Measurements from ENCODE around the gene MYPN.

MYPN gene

GRCh38 chr10:68096913-68097516 is 12.3 kb upstream of the MYPN start:
- DNase-seq = no peak

DNA sequence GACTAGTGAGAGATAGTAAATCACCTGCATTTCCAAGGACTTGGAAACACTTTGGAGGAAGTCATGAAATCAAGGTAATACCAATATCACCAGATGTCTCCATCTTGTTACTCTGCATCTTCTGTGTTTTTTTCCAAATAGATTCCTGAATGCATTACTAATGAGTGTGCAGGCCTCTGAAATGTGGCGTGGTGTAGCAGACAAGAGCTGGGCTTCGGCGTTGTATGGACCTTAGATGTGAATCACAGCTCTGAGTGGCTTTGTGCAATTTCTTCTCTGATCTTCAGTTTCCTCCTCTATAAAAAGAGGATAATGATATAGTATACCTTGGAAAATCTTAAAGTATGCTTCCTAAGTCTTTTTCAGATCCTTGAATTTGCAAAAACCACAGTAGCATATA is 9.6 kb upstream of the MYPN start:
- DNase-seq = no peak

GRCh38 chr10:68101066-68101465 is 8.2 kb upstream of the MYPN start:
- DNase-seq = no peak

- DNase-seq = no peak
Observed at GRCh38 chr10:68103261-68103878, 5.9 kb upstream of the MYPN start.

DNA sequence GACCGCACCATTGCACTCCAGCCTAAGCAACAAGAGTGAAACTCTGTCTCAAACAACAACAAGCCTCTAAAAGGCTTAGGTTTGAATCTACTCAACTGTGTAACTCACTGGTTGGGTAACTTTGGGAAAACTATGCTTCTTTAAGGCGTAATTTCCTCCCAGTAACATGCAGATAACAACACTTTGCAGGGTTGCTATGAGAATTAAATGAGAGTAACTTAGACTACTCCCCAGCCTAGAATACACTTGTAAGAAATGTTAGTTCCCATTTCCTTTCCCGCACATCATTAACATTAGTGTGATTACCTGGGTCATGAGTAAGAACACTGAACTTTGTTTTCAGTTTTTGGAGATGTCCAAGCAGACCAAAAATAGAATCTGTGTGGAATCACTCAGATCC is 5.4 kb upstream of the MYPN start:
- no peak for DNase-seq

GRCh38 chr10:68105820-68106219 is 3.5 kb upstream of the MYPN start:
- no peak for DNase-seq

DNA sequence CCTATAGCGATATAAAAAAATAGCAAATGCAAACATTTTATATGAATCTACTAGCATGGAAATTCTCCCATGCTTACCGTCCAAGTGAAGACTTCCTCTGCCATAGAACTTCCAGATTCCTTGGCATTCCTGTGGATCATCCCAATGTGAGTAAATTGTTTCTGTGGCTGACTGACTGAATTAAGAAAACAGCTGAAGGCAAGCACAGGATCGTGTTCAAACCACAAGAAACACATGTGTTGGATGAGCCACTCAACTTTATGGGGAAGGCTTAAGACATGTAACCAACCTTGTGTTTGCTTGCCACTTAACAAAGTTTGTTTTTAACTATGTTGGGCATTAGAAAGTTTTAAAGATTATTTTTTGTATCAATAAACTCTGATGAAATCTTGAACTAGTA is 2.6 kb upstream of the MYPN start:
- DNase-seq = no peak

- DNase-seq = no peak
Observed at GRCh38 chr10:68107651-68108050, 1.6 kb upstream of the MYPN start.

- DNase-seq = no peak
Observed at GRCh38 chr10:68108051-68108450, 1.2 kb upstream of the MYPN start.

- no peak for DNase-seq
Observed at GRCh38 chr10:68108653-68109052, 635 bp upstream of the MYPN start.

DNA sequence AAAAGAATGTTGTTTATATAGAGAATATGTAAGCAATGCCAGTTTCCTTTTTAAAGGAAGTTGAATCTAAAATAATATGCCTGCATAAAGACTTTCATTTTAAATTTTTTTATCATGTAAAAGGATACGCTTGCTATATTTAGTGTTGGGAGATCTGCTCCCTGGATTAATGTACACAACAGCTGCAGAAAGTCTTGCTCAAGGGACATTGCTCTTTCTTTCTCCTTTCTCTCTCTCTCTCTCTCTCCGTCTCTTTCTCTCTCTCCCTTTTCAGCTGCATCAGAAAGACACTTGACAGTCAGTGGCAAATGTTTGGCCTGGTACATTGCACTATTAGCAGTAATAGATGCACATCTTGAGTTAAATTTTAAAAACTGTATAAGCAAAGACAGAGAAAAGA is 739 bp downstream of the MYPN start:
- no peak for DNase-seq

DNA sequence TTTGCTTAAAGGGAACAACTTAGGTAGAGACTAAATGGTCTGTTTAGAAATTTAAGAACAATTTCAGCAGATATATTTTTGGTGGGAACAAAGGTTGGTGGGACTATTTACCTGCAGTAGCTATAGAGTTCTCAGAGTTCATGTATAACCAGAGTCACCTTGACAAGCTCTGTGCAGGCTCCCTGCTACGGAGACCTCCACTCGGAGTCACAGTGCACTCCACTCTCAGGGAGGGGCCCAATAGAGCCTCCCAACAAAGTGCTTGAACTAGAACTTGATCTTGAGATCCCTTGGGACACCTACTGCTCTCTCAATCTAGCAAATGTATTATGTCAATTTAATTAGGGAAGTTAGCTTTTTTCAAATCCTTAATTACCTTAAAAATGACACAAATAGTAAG is 2.3 kb downstream of the MYPN start:
- DNase-seq = no peak

DNA sequence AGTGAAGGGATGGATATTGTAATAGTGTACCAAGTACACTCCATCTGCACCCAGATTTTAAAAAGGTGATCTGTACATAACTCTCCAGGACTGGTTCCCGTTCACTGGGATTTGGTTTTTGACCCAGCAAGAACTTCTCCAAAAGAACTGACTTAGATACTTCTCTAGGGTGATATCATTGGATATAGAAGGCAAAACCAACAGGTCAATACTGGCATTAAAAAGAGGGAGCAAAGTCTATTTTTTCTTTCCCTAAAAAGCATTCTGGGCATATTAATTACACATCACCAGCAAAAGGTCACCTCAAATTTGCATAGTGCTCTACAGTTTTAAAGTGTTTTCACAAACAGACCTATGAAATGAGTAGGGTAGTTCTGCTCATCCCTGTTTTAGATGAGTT is 3.5 kb downstream of the MYPN start:
- peak in 1 of 2 experiments; percentile 17 for DNase-seq

GRCh38 chr10:68118657-68119056 is 9.4 kb downstream of the MYPN start:
- DNase-seq = no peak

DNA sequence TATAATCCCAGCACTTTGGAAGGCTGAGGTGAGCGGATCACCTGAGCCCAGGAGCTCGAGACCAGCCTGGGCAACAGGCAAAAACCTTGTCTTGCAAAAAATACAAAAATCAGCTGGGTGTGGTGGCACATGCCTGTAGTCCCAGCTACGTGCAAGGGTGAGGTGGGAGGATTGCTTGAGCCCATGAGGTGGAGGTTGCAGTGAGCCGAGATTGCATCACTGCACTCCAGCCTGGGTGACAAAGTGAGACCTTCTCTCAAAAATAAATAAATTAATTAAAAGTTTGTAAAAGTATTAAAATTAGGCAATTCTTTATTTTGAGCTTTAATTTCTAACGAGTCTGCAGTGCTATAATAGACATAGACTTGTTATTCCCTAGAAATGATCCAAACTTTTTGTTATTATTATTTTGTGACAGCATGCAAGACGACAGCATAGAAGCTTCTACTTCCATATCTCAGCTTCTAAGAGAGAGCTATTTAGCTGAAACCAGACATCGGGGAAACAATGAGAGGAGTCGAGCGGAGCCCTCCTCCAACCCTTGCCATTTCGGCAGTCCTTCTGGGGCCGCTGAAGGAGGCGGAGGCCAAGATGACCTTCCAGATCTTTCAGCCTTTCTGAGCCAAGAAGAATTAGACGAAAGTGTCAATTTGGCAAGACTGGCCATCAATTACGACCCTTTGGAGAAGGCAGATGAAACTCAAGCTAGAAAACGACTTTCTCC is 11.9 kb downstream of the MYPN start:
- no peak for DNase-seq

DNA sequence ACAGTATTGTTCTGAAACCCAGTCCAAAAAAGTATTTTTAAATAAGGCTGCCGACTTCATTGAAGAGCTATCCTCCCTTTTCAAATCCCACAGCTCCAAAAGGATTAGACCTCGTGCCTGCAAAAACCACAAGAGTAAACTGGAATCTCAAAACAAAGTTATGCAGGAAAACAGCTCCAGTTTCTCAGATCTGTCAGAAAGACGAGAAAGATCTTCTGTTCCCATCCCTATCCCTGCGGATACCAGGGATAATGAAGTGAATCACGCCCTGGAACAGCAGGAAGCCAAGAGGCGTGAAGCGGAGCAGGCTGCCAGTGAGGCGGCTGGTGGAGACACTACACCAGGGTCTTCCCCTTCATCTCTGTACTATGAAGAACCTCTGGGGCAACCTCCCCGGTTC is 12.6 kb downstream of the MYPN start:
- no peak for DNase-seq

GRCh38 chr10:68124718-68125117 is 15.4 kb downstream of the MYPN start:
- DNase-seq = no peak

GRCh38 chr10:68125772-68126171 is 16.5 kb downstream of the MYPN start:
- no peak for DNase-seq

- DNase-seq = no peak
Observed at GRCh38 chr10:68128015-68128414, 18.7 kb downstream of the MYPN start.

GRCh38 chr10:68132391-68132790 is 23.1 kb downstream of the MYPN start:
- no peak for DNase-seq

DNA sequence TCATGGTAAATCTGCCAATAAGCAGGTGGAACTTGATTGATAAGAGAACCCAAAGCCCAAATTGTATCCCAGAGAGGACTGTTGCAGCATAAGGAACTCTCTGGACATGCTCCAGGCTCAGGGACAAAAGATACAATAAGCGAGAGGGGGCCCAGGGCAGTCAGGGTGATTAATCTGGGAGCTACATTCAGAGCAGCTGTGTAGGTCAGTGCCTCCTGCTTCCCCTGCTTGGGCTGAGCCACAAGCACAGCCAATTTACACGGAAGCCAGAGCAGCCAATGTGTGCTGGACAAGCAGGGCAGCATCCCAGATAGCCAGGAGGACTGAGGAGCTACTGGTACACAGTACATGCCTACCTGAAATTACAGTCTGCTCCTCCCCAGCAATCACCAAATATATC is 24.2 kb downstream of the MYPN start:
- DNase-seq = no peak

GRCh38 chr10:68135362-68135761 is 26.1 kb downstream of the MYPN start:
- no peak for DNase-seq

DNA sequence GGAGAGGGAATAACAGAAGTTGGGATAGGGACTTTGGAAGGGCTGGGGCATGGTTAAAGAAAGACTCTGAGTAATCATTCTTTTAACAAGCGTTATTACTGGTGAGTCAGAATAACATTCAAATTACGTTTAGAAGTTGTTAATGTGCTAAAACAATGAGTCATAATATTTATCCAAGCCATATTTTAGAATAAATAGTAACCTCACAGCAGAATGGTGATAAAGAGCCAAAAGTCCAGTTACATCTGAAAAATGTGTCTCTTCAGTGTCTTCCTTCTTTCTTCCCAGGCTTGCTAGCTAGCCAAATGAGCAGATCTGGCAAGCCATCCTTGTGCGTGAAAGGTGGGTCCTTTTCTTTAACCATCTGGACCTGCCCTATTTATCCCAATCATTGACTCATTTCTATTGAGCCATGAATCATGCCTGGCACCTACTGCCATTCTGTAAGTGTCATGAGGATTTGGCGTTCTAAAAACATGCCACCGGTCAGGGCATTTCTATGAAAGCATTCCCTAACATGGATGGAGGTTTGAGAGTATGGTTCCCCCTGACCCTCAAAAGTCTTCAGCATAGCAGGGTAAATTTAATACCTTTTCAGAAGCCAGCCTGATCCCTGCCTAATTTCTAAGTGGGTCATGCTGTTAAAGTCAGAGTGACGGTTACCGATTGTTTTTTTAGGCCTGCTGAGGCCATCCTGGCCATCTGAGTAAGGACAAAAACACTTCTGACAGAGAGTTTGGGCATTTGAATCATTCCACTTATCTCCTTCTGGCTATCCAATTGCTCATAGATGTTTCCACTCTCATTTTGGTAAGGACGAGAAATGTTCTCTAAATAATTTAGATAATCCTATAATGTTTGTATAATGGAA is 26.9 kb downstream of the MYPN start:
- DNase-seq = no peak

DNA sequence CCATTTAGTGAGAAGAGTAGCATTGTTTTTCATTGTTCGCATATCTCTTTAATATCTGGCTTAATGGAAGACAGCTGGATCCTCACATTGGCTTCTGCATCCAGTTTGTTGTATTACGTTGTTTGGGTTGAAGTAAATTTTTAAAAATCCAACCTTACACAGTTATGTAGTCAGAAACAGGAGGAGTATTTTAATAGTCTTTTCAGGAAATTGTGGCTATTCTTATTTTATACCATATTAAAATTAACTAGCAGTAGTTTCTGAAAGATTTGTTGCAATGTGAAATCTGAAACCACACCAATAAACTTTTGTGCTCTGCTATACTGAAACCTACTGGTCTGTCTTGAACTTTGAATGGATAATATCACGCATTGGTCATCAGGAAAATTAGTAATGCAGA is 27.9 kb downstream of the MYPN start:
- DNase-seq = no peak

All from NCI-H526 (cell line).